Activated T-cell treated with anti-CD3 and anti-CD28 coated beads, Interleukin-2, amount 50 U/mL, for 4 hours (primary cell): Measurements from ENCODE around the gene UXT. TPM values are rescaled to one million over a fixed set of nuclear protein-coding genes. Genes with fewer than 3 reads are reported as not detected.

Source experiments
- ATAC-seq, 2 donors: fragments of 200-7000 bp; cut with Tn5 transposase; one replicate each; pipeline ENCODE4 v1.10.0; 2021
- DNase-seq: peaks from one replicate; pipeline ENCODE4 v3.0.0-alpha.2; 2020
- H3K27me3 Mint-ChIP-seq: one replicate; pipeline ENCODE4 v1.8.0; 2021; ENCODE audit warnings: low read depth, mixed read lengths
- H3K36me3 Mint-ChIP-seq: one replicate; pipeline ENCODE4 v1.8.0; 2022; ENCODE audit warnings: mixed read lengths; ENCODE audit not compliant: insufficient read depth
- H3K4me1 Mint-ChIP-seq: one replicate; pipeline ENCODE4 v1.8.0; 2021; ENCODE audit warnings: low read depth, mixed read lengths
- H3K4me3 Mint-ChIP-seq: one replicate; pipeline ENCODE4 v1.8.0; 2021; ENCODE audit warnings: mild to moderate bottlenecking, moderate library complexity, mixed read lengths
- H3K9me3 Mint-ChIP-seq: one replicate; pipeline ENCODE4 v1.8.0; 2021; ENCODE audit warnings: mixed read lengths
- total RNA-seq, 3 donors: library from RNA; stranded (reverse); gene quantifications; one replicate each; pipeline ENCODE4 v1.2.1, GENCODE V29; 2021

UXT gene
- total RNA-seq, 3 donors from 2014 or later: 168 to 175 (median 168) TPM

- Mint-ChIP-seq H3K4me1 (peaks cover 26% of the 10 kb centered on the region), H3K27me3 (no peaks in the 10 kb centered on the region), H3K4me3 (no peak overlapping the region), H3K9me3 (no peaks in the 10 kb centered on the region), H3K36me3 (peaks cover under 1% of the 10 kb centered on the region)
- DNase-seq: no peak
- ATAC-seq: no peak
Observed at GRCh38 chrX:47661539-47661938, 2.6 kb upstream of the UXT start.

- Mint-ChIP-seq H3K27me3 (no peaks in the 10 kb centered on the region), H3K9me3 (no peaks in the 10 kb centered on the region)
Observed at GRCh38 chrX:47659421-47659726, 394 bp upstream of the UXT start.

GRCh38 chrX:47658301-47658683 is 688 bp downstream of the UXT start:
- no peak for DNase-seq
- H3K9me3 Mint-ChIP-seq: no peaks in the 10 kb centered on the region
- peaks cover 19% of the 10 kb centered on the region for H3K36me3 Mint-ChIP-seq
- H3K4me1 Mint-ChIP-seq: peaks cover 29% of the 10 kb centered on the region
- no peaks in the 10 kb centered on the region for H3K27me3 Mint-ChIP-seq
- no peak for ATAC-seq
- peak overlapping the region; percentile 88 for H3K4me3 Mint-ChIP-seq

More at GRCh38 chrX:47659421-47659726, 394 bp upstream of the UXT start:
- Mint-ChIP-seq H3K36me3 (peaks cover 14% of the 10 kb centered on the region), H3K4me3 (peak overlapping the region; percentile 88), H3K4me1 (peaks cover 29% of the 10 kb centered on the region)
- DNase-seq (no peak), ATAC-seq (no peak)

- DNase-seq (no peak), ATAC-seq (no peak)
- Mint-ChIP-seq H3K27me3 (no peaks in the 10 kb centered on the region), H3K36me3 (peaks cover 44% of the 10 kb centered on the region), H3K4me3 (peak overlapping the region; percentile 86), H3K9me3 (no peaks in the 10 kb centered on the region), H3K4me1 (peaks cover 41% of the 10 kb centered on the region)
Observed at GRCh38 chrX:47651043-47651905, 7.7 kb downstream of the UXT start.

GRCh38 chrX:47650164-47651042 is 8.6 kb downstream of the UXT start, which contains the start of gene ELK1:
TSS of gene ELK1 (minus strand) at chrX:47650563. CDS start at chrX:47641441, 9,122 bp downstream.
- peaks cover 38% of the 10 kb centered on the region for H3K4me1 Mint-ChIP-seq
- no peaks in the 10 kb centered on the region for H3K27me3 Mint-ChIP-seq
- H3K9me3 Mint-ChIP-seq: no peaks in the 10 kb centered on the region
- ATAC-seq (peak; percentile 92 to 95), DNase-seq (peak; percentile 82)
- peaks cover 36% of the 10 kb centered on the region for H3K36me3 Mint-ChIP-seq
- peak within 1 kb of the TSS; percentile 86 for H3K4me3 Mint-ChIP-seq

- Mint-ChIP-seq H3K4me1 (peaks cover 41% of the 10 kb centered on the region), H3K9me3 (no peaks in the 10 kb centered on the region), H3K36me3 (peaks cover 36% of the 10 kb centered on the region), H3K4me3 (peak overlapping the region; percentile 86), H3K27me3 (no peaks in the 10 kb centered on the region)
- DNase-seq: no peak
- ATAC-seq: no peak
Observed at GRCh38 chrX:47649781-47650163, 9.2 kb downstream of the UXT start.

GRCh38 chrX:47649271-47649670 is 9.7 kb downstream of the UXT start:
- H3K4me1 Mint-ChIP-seq: peaks cover 44% of the 10 kb centered on the region
- H3K9me3 Mint-ChIP-seq: no peaks in the 10 kb centered on the region
- ATAC-seq: no peak
- peak overlapping the region; percentile 86 for H3K4me3 Mint-ChIP-seq
- no peaks in the 10 kb centered on the region for H3K27me3 Mint-ChIP-seq
- DNase-seq: no peak
- peaks cover 33% of the 10 kb centered on the region for H3K36me3 Mint-ChIP-seq

GRCh38 chrX:47648376-47648775 is 10.6 kb downstream of the UXT start:
- Mint-ChIP-seq H3K27me3 (no peaks in the 10 kb centered on the region), H3K9me3 (no peaks in the 10 kb centered on the region), H3K36me3 (peaks cover 29% of the 10 kb centered on the region), H3K4me1 (peaks cover 46% of the 10 kb centered on the region), H3K4me3 (peak overlapping the region; percentile 86)
- no peak for DNase-seq
- ATAC-seq: no peak

GRCh38 chrX:47646636-47647035 is 12.3 kb downstream of the UXT start:
- no peak for DNase-seq
- Mint-ChIP-seq H3K9me3 (no peaks in the 10 kb centered on the region), H3K36me3 (peaks cover 18% of the 10 kb centered on the region), H3K4me3 (no peak overlapping the region), H3K27me3 (no peaks in the 10 kb centered on the region), H3K4me1 (peaks cover 47% of the 10 kb centered on the region)
- ATAC-seq: no peak

GRCh38 chrX:47645530-47645929 is 13.4 kb downstream of the UXT start:
- ATAC-seq (no peak), DNase-seq (no peak)
- Mint-ChIP-seq H3K27me3 (no peaks in the 10 kb centered on the region), H3K4me3 (no peak overlapping the region), H3K9me3 (no peaks in the 10 kb centered on the region), H3K4me1 (peaks cover 39% of the 10 kb centered on the region), H3K36me3 (peaks cover 16% of the 10 kb centered on the region)

GRCh38 chrX:47644557-47645091 is 14.4 kb downstream of the UXT start:
- Mint-ChIP-seq H3K9me3 (no peaks in the 10 kb centered on the region), H3K27me3 (no peaks in the 10 kb centered on the region), H3K36me3 (peaks cover 23% of the 10 kb centered on the region), H3K4me3 (no peak overlapping the region), H3K4me1 (peaks cover 39% of the 10 kb centered on the region)
- peak in 1 of 2 donors; percentile 55 for ATAC-seq
- no peak for DNase-seq

- Mint-ChIP-seq H3K4me3 (no peak overlapping the region), H3K4me1 (peaks cover 33% of the 10 kb centered on the region), H3K27me3 (no peaks in the 10 kb centered on the region), H3K9me3 (no peaks in the 10 kb centered on the region), H3K36me3 (peaks cover 24% of the 10 kb centered on the region)
- DNase-seq (no peak), ATAC-seq (no peak)
Observed at GRCh38 chrX:47643926-47644325, 15.1 kb downstream of the UXT start.

- no peak overlapping the region for H3K4me3 Mint-ChIP-seq
- peaks cover 27% of the 10 kb centered on the region for H3K36me3 Mint-ChIP-seq
- no peaks in the 10 kb centered on the region for H3K27me3 Mint-ChIP-seq
- no peak for DNase-seq
- H3K9me3 Mint-ChIP-seq: no peaks in the 10 kb centered on the region
- ATAC-seq: no peak
- H3K4me1 Mint-ChIP-seq: peaks cover 11% of the 10 kb centered on the region
Observed at GRCh38 chrX:47638816-47639215, 20.2 kb downstream of the UXT start.

- Mint-ChIP-seq H3K4me3 (peak overlapping the region; percentile 58), H3K9me3 (no peaks in the 10 kb centered on the region), H3K27me3 (no peaks in the 10 kb centered on the region), H3K36me3 (peaks cover 27% of the 10 kb centered on the region), H3K4me1 (peaks cover 11% of the 10 kb centered on the region)
- DNase-seq: peak; percentile 26
- ATAC-seq: peak; percentile 56 to 75
Observed at GRCh38 chrX:47637546-47638195, 21.3 kb downstream of the UXT start.
